K562 (cell line): ENCODE results near the gene ULBP1. TPM values are rescaled to one million over a fixed set of nuclear protein-coding genes. Genes with fewer than 3 reads are reported as not detected.
"Not testable (repeated sequence)": the region's sequence is repeated elsewhere in the genome, so short reads cannot be mapped to it uniquely, and the experiment has no call there.

Source experiments
- ATAC-seq: fragments of 200-7000 bp; cut with Tn5 transposase; 3 replicates; pipeline ENCODE4 v1.9.1; 2020; ENCODE audit warnings: moderate library complexity
- BruUV-seq: library from RNA; stranded (reverse); fragments of 400-500 nt; replicated peaks from 2 replicates; lab custom pipeline; 2021; lab: Mats Ljungman, UMichigan
- CTCF ChIA-PET: fragments of 300-600 bp; formaldehyde crosslinking; extraction: SDS; loops from one replicate; lab custom pipeline; 2021; ENCODE audit warnings: low intra/inter-chr PET ratio; lab: Yijun Ruan, JAX
- POLR2A ChIA-PET: fragments of 300-600, 350-650 bp; sonication (Branson Sonifier 250); formaldehyde crosslinking; extraction: SDS; loops from one replicate; lab custom pipeline; 2021; ENCODE audit warnings: antibody characterized with exemption, inconsistent platforms; lab: Yijun Ruan, JAX
- DNase-seq, 4 experiments: peaks; one replicate each; pipeline versions ENCODE4 v3.0.0 to v3.0.0-alpha.2; 2011 to 2018; ENCODE audit warnings: low spot score in 3 of 4, mixed read lengths in 3 of 4; ENCODE audit errors: extremely low read depth in 1 of 4
- FAIRE-seq: peaks from 2 replicates; lab custom pipeline; 2011; peaks lifted over from hg19 to GRCh38; lab: Jason Lieb, UNC
- H2AFZ ChIP-seq: 2 replicates; pipeline ENCODE4 v1.6.0; 2011; ENCODE audit warnings: low read depth, low read length, control low read depth, inconsistent platforms
- H3K27ac ChIP-seq: fragments of 200-600 bp; 3 replicates; pipeline ENCODE4 v1.8.0; 2011; ENCODE audit warnings: low read depth, mild to moderate bottlenecking, control low read depth, inconsistent platforms, low read length, moderate library complexity, mixed read lengths; ENCODE audit errors: extremely low read depth
- H3K27me3 ChIP-seq, 2 experiments: fragments of 300-600 bp in 1 of 2; 2 replicates in 1 of 2; 3 replicates in 1 of 2; pipeline versions ENCODE4 v1.6.0 to v1.8.0; 2011; ENCODE audit warnings: inconsistent platforms in 2 of 2, low read length in 2 of 2, mild to moderate bottlenecking in 1 of 2, mixed read lengths in 1 of 2, moderate library complexity in 1 of 2; ENCODE audit not compliant: control insufficient read depth in 2 of 2, insufficient read depth in 2 of 2
- H3K36me3 ChIP-seq: fragments of 300-600 bp; 3 replicates; pipeline ENCODE4 v1.8.0; 2011; ENCODE audit warnings: mild to moderate bottlenecking, low read length, inconsistent platforms; ENCODE audit not compliant: control insufficient read depth, insufficient read depth
- H3K4me1 ChIP-seq, 2 experiments: fragments of 200-600 bp in 1 of 2; replicated peaks in 1 of 2; 2 replicates in 1 of 2; 3 replicates in 1 of 2; pipeline versions ENCODE4 v1.5.1 to v1.8.0; 2011; ENCODE audit warnings: inconsistent platforms in 2 of 2, low read length in 2 of 2, mild to moderate bottlenecking in 1 of 2, mixed read lengths in 1 of 2, moderate library complexity in 1 of 2; ENCODE audit not compliant: control insufficient read depth in 2 of 2, insufficient read depth in 2 of 2
- H3K4me2 ChIP-seq: 2 replicates; pipeline ENCODE4 v1.6.1; 2011; ENCODE audit warnings: low read length, control low read depth, inconsistent platforms, mixed read lengths; ENCODE audit not compliant: insufficient read depth
- H3K4me3 ChIP-seq: fragments of 200-600 bp; sonication (generic), shearing (Covaris generic); 2 replicates; pipeline ENCODE4 v1.5.1; 2016; ENCODE audit warnings: control low read depth, inconsistent platforms
- H3K79me2 ChIP-seq: fragments of 200-600 bp; 3 replicates; pipeline ENCODE4 v1.8.0; 2011; ENCODE audit warnings: low read length, inconsistent platforms; ENCODE audit not compliant: control insufficient read depth, insufficient read depth
- H3K9ac ChIP-seq, 2 experiments: 2 replicates each; pipeline versions ENCODE4 v1.6.0 to v1.6.1; 2011; ENCODE audit warnings: low read depth in 2 of 2, low read length in 2 of 2, control low read depth in 1 of 2, inconsistent platforms in 1 of 2, mild to moderate bottlenecking in 1 of 2, mixed read lengths in 1 of 2; ENCODE audit not compliant: insufficient read depth in 1 of 2
- H3K9me1 ChIP-seq: one replicate; pipeline ENCODE4 v1.6.0; 2011; ENCODE audit warnings: inconsistent platforms, mild to moderate bottlenecking, low read length, moderate library complexity; ENCODE audit not compliant: control insufficient read depth, insufficient read depth
- H3K9me3 ChIP-seq: replicated peaks from 2 replicates; pipeline ENCODE4 v1.5.1; 2011; ENCODE audit warnings: low read depth, low read length, inconsistent platforms; ENCODE audit not compliant: control insufficient read depth, insufficient read depth
- H4K20me1 ChIP-seq: replicated peaks from 2 replicates; pipeline ENCODE4 v1.6.1; 2011; ENCODE audit warnings: low read length, inconsistent platforms, mixed read lengths; ENCODE audit not compliant: control insufficient read depth, insufficient read depth
- ZNF263 ChIP-seq: sonication (generic); formaldehyde crosslinking; IDR thresholded peaks from 2 replicates; pipeline ENCODE4 v1.8.0; 2022; ENCODE audit warnings: mild to moderate bottlenecking, missing genetic modification reagents, borderline replicate concordance
- WGBS: fragments of 100-300 bp; shearing (Covaris generic); methylation state at CpG from one replicate; pipeline ENCODE4 v1.1.6; 2016; ENCODE audit warnings: low coverage, mixed read lengths; ENCODE audit not compliant: insufficient coverage; ENCODE audit errors: missing lambda C conversion rate; 5-methylcytosine and 5-hydroxymethylcytosine counted together
- in situ Hi-C: fragments of 300-500 bp; cut with MboI; formaldehyde crosslinking; loops from 4 replicates; pipeline ENCODE4 v1.15.0; 2018; ENCODE audit warnings: inconsistent platforms, mixed read lengths
- intact Hi-C: fragments of 100-400 bp; cut with micrococcal nuclease; formaldehyde crosslinking; loops from 2 replicates; pipeline ENCODE4 v1.14.2; 2022
- polyA plus RNA-seq, 8 experiments: library from polyadenylated mRNA; depleted of rRNA in 4 of 8; stranded (reverse) in 5 of 8; unstranded in 3 of 8; fragments of >200 nt; fragmentation: Nextera tagmentation in 2 of 8; fragmentation: Illumina TruSeq in 1 of 8; extraction: Ambion mirVana in 2 of 8; extraction: Trizol in 1 of 8; gene quantifications; 2 replicates each; pipeline versions ENCODE4 v1.2.1 to v1.2.3, GENCODE V29; 2011 to 2014; ENCODE audit warnings: inconsistent platforms in 1 of 8, missing spikeins in 1 of 8
- total RNA-seq, 7 experiments: library from RNA; depleted of rRNA in 6 of 7; stranded (reverse); fragments of >200 nt in 6 of 7; fragmentation: Illumina TruSeq in 2 of 7; extraction: Trizol in 2 of 7; gene quantifications; 2 replicates each; pipeline versions ENCODE4 v1.2.1 to v1.2.3, GENCODE V29; 2011 to 2021; ENCODE audit warnings: low replicate concordance in 1 of 7

ULBP1 gene
- total and polyA plus RNA-seq, 9 of the 15 experiments (the other 6 are each of a cell fraction or from before 2014, with no cell fraction given), result 0.33 to 6.0 (median 2.5) TPM

DNA sequence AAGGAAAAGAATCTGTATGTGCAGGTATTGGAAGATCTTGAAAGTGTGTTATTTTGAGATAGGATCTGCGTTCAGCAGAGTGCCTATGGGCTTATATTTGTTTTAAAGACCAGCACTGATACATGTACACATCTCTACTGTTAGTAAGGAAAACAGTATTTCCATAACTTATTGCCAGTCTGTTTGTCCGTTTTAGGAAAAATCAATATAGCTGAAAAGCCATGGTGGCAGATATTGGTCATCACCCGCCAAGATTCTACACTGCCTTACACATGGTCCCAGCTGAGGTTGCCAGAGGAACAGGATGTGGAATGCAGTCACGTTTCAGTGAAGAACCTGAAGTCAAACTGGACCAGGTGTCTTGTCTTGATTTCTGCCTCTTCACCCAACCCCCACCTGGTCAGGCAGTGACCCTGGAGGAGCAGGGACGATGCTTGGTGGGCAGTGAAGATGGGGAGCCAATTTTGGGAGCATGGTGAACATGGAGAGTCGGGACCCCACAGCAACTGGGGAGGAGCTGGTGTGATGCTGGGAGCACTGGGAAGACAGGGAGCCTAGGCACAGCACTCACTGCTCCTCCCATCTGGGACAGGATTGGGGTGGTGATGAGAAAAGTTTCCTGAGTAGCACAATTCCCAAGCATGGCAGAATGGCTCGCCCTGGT, 8.0 kb upstream of the ULBP1 start:
- CTCF ChIA-PET, result interaction anchor here (0.6 kb wide), 1 partner anchor 1110 kb away, joined by 4 read pairs; no protein-coding TSS in a partner anchor
- intact Hi-C loops, result not testable (repeated sequence)

DNA sequence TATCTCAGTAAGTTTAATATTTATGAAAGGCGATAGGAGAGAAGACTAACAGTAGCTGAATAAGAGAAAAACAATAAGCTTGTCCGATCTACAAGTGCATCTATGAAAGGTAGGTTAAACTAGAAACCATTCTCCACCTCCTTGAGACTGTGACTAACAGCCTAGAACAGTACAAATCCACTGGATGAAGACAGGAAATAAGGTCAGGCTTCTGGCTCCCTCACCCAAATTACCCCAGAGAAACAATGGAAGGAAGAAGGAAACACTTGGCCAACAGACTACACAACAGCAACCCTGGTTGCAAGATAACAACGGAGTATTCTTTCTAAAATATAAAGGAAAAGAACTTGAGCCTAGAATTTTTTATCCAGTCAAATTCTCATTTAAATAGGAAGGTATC, 5.6 kb upstream of the ULBP1 start:
- H3K9me1 ChIP-seq, H3K9ac ChIP-seq, DNase-seq, H3K27ac ChIP-seq, CTCF ChIA-PET, H3K9me3 ChIP-seq, H4K20me1 ChIP-seq, H3K79me2 ChIP-seq, FAIRE-seq, H3K4me2 ChIP-seq, H2AFZ ChIP-seq, BruUV-seq, H3K36me3 ChIP-seq, H3K4me3 ChIP-seq, ATAC-seq, intact Hi-C loops, in situ Hi-C loops: not testable (repeated sequence)
- POLR2A ChIA-PET, result interaction anchor here (0.6 kb wide), 1 partner anchor 45 kb away, joined by 3 read pairs; no protein-coding TSS in a partner anchor
- Histone ChIP-seq H3K4me1 (peaks cover 5 to 12% of the 10 kb centered on the region in 2 experiments; a peak in 4 of 5 replicates), H3K27me3 (peaks cover 11 to 13% of the 10 kb centered on the region in 2 experiments; a peak in 4 of 5 replicates)
- 9% methylated on average over 3 of the region's 3 CpGs for WGBS

More for the DNA sequence above, 8.0 kb upstream of the ULBP1 start:
- peaks cover 17 to 23% of the 10 kb centered on the region in 2 experiments for H3K27me3 ChIP-seq
- H3K4me3 ChIP-seq, H3K9ac ChIP-seq, H3K9me1 ChIP-seq, H3K4me2 ChIP-seq, in situ Hi-C loops, BruUV-seq, H3K4me1 ChIP-seq, DNase-seq, ATAC-seq, H3K9me3 ChIP-seq, H3K36me3 ChIP-seq, H2AFZ ChIP-seq, H3K79me2 ChIP-seq, H3K27ac ChIP-seq, POLR2A ChIA-PET, FAIRE-seq, H4K20me1 ChIP-seq: not testable (repeated sequence)
- TF ChIP-seq ZNF263 (CRISPR knock-in tag), result peak; percentile 88
- 2% methylated on average over 6 of the region's 7 CpGs for WGBS
